Transverse colon (tissue), 3 donors: ENCODE data around the gene CATSPERE.

Experiments used
- CTCF ChIP-seq, 5 experiments: fragments of 200-600 bp in 3 of 5; fragments of 450-650 bp in 2 of 5; sonication (generic) in 3 of 5; IDR thresholded peaks; 1 replicate in 2 of 5; 2 replicates in 3 of 5; pipeline ENCODE4 v1.5.1; 2016 to 2017; ENCODE audit warnings: antibody characterized with exemption in 5 of 5, inconsistent platforms in 3 of 5, mild to moderate bottlenecking in 2 of 5, moderate library complexity in 1 of 5
- EP300 ChIP-seq: sonication (generic); formaldehyde crosslinking; IDR thresholded peaks from one replicate; pipeline ENCODE4 v1.6.1; 2017; ENCODE audit warnings: antibody characterized with exemption, low read depth
- POLR2A ChIP-seq: fragments of 450-650 bp; IDR thresholded peaks from one replicate; pipeline ENCODE4 v1.6.1; 2016; ENCODE audit warnings: antibody characterized with exemption, mild to moderate bottlenecking, moderate library complexity

- no peak for TF ChIP-seq CTCF (IDR thresholded peaks at IDR 0.05)
- TF ChIP-seq POLR2A = no peak
- no peak for TF ChIP-seq EP300
Measured at GRCh38 chr1:244654108-244655038, 193.3 kb downstream of the CATSPERE start.
